ENCODE data around the gene SNRPA1.
A peak's percentile ranks its signal among the peaks of the same experiment; 100 is the strongest.

Gene SNRPA1

DNA sequence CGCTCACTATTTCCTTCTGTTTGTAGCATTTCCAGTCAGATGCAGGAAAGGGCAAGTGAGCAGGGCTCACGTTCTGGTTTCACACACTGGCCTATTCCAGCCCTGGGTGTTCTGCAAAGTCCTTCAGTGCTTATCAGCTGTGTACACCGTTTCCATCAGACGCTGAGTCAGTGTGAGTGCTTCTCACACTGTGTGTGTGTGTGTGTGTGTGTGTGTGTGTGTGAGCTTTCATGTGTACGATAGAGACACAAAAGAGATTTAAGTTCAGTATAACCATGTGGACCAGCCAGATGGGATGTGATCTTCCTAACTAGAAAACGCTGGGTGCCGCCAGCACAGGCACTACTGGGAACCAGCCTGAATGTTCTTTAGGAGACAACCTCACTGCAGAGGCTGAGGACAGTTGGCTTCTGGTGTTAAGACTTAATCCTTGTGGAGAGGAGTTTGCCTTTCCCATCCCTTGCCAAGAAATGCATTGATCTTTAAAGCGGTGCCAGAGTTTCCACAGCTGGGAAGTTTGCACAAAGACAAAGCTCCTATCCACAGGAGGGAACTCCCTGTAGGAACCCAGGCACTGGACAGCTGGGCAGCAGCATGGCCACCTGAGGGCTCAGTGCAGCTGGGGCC is 39.3 kb downstream of the SNRPA1 start:
- DNase-seq = peak; percentile 96

- peak; percentile 64 for DNase-seq
Observed at GRCh38 chr15:101255051-101255395, 40.0 kb downstream of the SNRPA1 start.

- DNase-seq = no peak
Observed at GRCh38 chr15:101254157-101255050, 40.6 kb downstream of the SNRPA1 start.

GRCh38 chr15:101252836-101253235 is 42.2 kb downstream of the SNRPA1 start:
- DNase-seq = no peak

GRCh38 chr15:101251830-101252820 is 42.9 kb downstream of the SNRPA1 start, which contains the start of gene CHSY1:
Gene CHSY1, minus strand, starts transcription at chr15:101252048. Its CDS starts 592 bp downstream, at chr15:101251456.
- peak; percentile 95 for DNase-seq

DNA sequence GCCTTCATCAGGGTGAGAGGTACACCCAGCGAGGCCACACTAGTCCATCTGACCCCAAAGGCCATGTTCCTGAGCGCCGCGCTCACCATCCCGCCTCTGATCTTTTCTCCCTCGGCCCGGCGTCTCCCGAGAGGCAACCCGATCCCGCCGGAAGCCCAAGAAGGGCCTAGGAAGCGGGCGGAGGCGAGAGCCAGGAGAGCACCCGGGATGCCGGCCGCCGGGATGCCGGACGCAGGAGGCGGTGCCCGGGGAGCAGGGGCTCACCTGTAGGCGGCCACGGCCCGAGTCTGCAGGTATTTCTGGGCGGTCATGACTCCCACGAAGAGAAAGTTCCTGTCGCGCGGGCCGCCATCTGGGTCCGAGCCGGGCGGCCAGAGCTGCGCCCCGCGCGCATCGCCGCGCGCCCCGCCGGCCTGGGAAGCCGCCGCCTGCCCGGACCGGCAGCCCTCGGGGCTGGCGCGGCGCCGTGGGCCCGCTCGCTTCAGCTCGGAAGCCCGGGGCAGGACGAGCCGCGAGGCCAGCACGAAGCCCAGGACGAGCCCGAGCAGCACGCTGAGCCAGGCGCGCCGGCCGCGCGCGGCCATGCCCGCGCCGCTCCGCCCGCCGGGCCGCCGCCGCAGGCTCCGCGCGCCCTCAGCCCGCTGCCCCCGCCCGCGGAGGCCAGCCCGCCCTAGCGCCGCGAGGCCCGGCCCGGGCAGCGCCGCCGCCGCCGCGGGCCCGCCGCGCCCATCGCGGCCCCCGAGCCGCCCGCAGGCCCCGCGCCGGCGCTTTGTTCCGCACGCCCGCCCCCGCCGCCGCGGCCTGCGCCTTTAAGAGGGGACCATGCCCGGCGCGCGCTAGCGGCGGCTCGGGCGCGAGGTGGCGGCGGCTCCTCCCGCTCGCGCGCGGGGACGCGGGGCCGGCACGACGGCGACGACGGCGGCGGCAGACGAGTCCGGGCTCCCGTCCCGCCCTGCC is 43.9 kb downstream of the SNRPA1 start:
- peak; percentile 30 for DNase-seq

- peak; percentile 27 for DNase-seq
Observed at GRCh38 chr15:101250341-101250831, 44.7 kb downstream of the SNRPA1 start.

DNA sequence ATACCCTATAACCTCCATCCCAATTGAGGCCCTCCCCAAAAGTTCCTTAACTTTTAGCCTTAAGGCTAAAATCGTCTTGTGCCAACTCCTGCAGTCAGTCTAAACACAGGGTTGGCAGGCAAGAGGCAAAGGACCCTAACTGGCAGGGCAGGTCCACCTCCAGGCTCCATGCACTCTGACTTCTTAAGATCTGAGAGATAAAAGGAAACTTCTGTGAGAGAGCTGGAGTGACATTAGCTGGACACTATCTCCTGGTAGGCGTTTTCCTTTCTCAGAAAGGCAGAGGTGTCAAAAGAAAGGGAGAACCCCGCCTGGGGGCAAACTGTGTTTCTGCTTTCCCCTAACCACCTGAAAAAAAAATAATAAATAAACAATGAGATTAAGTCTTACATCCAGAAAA is 46.8 kb downstream of the SNRPA1 start:
- DNase-seq = no peak

GRCh38 chr15:101246824-101247745 is 48.0 kb downstream of the SNRPA1 start:
- DNase-seq = no peak

- DNase-seq = no peak
Observed at GRCh38 chr15:101246391-101246790, 48.7 kb downstream of the SNRPA1 start.

DNA sequence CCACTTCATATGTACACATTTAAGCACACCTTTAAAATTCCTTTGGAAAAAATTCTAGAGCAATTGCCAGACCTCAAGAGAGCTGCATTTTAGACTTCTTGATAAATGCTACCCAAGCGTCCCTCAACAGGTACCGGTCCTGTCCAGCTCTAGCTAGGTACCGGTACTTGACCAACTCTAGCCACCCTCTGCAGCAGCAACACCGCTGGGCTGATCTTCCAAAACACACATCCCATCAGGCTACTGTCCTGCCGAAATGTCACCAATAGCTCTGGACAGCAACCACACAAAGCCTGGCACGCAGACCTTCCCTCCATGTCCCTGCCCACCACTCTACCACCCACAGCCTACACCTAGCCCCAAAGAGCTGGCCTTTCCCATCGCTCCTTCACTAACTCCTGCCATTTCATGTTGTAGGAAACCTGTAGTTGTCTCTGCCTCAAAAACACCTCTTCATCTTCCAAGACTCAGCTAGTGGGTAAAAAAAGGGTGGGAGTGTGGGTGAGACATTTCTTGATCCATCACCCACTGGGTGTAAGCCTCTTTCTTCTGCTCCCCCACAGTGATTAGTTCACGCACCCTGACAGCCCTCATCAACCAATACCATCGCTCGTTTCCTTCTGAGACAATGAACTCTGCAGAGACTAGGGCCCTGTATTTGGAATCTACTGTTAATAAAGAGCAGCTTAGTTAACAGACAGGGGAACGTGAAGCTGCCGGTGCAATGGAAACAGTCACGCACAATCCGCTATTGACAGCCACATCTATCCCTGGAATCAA is 50.0 kb downstream of the SNRPA1 start:
- no peak for DNase-seq

GRCh38 chr15:101244036-101244781 is 50.8 kb downstream of the SNRPA1 start:
- DNase-seq = no peak

- DNase-seq = no peak
Observed at GRCh38 chr15:101243420-101243819, 51.6 kb downstream of the SNRPA1 start.

GRCh38 chr15:101242999-101243336 is 52.1 kb downstream of the SNRPA1 start:
- DNase-seq = no peak

GRCh38 chr15:101242160-101242998 is 52.7 kb downstream of the SNRPA1 start:
- peak; percentile 83 for DNase-seq

DNA sequence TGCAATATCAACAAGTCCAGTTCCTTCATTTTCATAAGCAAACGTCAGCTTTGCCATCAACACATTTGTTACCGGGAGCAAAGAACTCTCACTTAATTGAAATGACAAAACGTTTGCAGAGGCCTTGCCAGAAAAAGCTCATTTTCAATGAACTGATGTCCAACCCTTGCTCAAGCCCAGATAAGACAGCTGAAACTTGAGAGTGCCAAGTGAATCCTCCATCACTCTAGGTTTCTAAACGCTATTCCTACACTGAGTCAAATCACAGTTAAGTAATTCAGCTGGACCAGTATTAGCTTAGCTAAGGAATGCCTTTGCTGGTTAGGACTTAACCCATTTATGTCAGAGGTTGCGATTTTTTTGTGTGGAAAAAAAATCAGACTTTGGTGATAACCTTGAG is 54.7 kb downstream of the SNRPA1 start:
- DNase-seq = peak; percentile 29

- peak; percentile 69 for DNase-seq
Observed at GRCh38 chr15:101239724-101240136, 55.3 kb downstream of the SNRPA1 start.

- DNase-seq = peak; percentile 58
Observed at GRCh38 chr15:101237251-101237650, 57.8 kb downstream of the SNRPA1 start.

All from hematopoietic multipotent progenitor cell treated with erythropoietin and hydrocortisone succinate and interleukin-3 and kit ligand, for 6 days (in vitro differentiated cells).